Mesodermal cell (in vitro differentiated cells): ENCODE results near the gene TBCC.

Experiments used
- H3K27ac ChIP-seq: 2 replicates; pipeline ENCODE4 v1.7.0; 2013; ENCODE audit warnings: mild to moderate bottlenecking, low read depth, low read length, moderate library complexity; ENCODE audit not compliant: severe bottlenecking
- H3K36me3 ChIP-seq: 2 replicates; pipeline ENCODE4 v1.7.1; 2013; ENCODE audit warnings: mild to moderate bottlenecking, low read length, moderate library complexity; ENCODE audit not compliant: control insufficient read depth, insufficient read depth
- H3K4me1 ChIP-seq: one replicate; pipeline ENCODE4 v1.7.1; 2013; ENCODE audit warnings: mild to moderate bottlenecking, low read length; ENCODE audit not compliant: insufficient read depth, control insufficient read depth, poor library complexity, severe bottlenecking
- H3K4me3 ChIP-seq: 2 replicates; pipeline ENCODE4 v1.7.0; 2013; ENCODE audit warnings: low read length, control low read depth, mild to moderate bottlenecking; ENCODE audit not compliant: insufficient read depth, poor library complexity, severe bottlenecking; ENCODE audit errors: extremely low read depth
- H3K9me3 ChIP-seq: 2 replicates; pipeline ENCODE4 v1.7.1; 2013; ENCODE audit warnings: mild to moderate bottlenecking, low read length, moderate library complexity; ENCODE audit not compliant: control insufficient read depth
- WGBS, 2 experiments: methylation state at CpG; one replicate each; pipeline ENCODE4 v1.1.5; 2013; ENCODE audit warnings: missing lambda C conversion rate in 2 of 2; ENCODE audit not compliant: insufficient coverage in 2 of 2; 5-methylcytosine and 5-hydroxymethylcytosine counted together

The TBCC gene

DNA sequence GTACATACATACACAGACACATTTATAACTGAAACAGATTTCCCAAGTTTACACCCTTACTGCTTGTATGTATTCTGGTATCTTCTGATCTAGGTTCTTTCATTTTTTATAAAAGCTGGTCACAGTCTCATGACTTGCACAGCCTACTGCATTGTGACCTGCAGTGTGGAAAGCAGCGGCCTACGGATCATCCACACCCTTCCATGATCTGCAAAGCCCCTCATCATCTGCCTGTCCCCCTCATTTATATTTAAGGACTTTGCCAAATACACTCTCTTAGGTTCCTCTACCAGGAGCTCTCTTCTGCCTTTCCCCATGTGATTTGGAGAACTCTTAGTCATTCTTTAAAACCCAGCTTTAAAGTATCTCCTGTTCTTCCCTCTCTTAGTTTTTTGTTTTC, 23.9 kb upstream of the TBCC start:
- Histone ChIP-seq H3K4me3 (no peak overlapping the region), H3K4me1 (peaks cover 5% of the 10 kb centered on the region), H3K27ac (no peak overlapping the region), H3K36me3 (no peaks in the 10 kb centered on the region), H3K9me3 (no peaks in the 10 kb centered on the region)
- 100% methylated on average over 2 of the region's 2 CpGs for WGBS, 2 experiments

DNA sequence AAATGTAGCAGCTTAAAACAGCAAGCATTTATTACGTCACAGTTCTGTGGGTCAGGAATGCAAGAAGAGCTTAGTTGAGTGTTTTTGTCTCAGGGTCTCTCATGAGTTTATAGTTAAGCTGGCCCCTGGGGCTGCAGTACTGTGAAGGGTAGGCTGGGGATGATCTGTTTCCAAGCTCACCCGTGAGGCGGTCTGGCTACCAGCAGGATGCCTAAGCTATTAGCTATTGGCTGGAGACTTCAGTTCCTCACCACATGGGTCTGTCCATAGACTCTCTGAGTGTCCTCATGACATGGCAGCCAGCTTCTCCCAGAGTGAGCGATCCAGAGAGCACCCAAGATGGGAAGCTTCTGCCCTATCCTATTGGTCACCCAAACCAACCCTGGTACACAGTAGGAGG, 23.1 kb upstream of the TBCC start:
- Histone ChIP-seq H3K9me3 (no peaks in the 10 kb centered on the region), H3K4me1 (peaks cover 5% of the 10 kb centered on the region), H3K36me3 (no peaks in the 10 kb centered on the region), H3K4me3 (no peak overlapping the region), H3K27ac (no peak overlapping the region)
- WGBS, 2 experiments: 92 to 96% methylated on average over 3 of the region's 4 CpGs

GRCh38 chr6:42766163-42766670, 20.3 kb upstream of the TBCC start:
- Histone ChIP-seq H3K36me3 (no peaks in the 10 kb centered on the region), H3K4me3 (no peak overlapping the region), H3K27ac (no peak overlapping the region), H3K9me3 (no peaks in the 10 kb centered on the region), H3K4me1 (no peaks in the 10 kb centered on the region)
- 96% methylated on average over 4 of the region's 5 CpGs for WGBS, 2 experiments

GRCh38 chr6:42764911-42765648, 19.2 kb upstream of the TBCC start:
- no peaks in the 10 kb centered on the region for H3K4me1 ChIP-seq
- WGBS, 2 experiments: 86 to 87% methylated on average over 8 of the region's 9 CpGs
- H3K27ac ChIP-seq: no peak overlapping the region

GRCh38 chr6:42762950-42763349, 17.0 kb upstream of the TBCC start:
- WGBS, 2 experiments: 80% methylated on average over 1 of the region's 3 CpGs; no CpG with 5 or more reads in 1 of the 2 experiments
- Histone ChIP-seq H3K4me3 (no peak overlapping the region), H3K36me3 (peaks cover 7% of the 10 kb centered on the region), H3K9me3 (no peaks in the 10 kb centered on the region), H3K27ac (no peak overlapping the region), H3K4me1 (no peaks in the 10 kb centered on the region)

More at GRCh38 chr6:42764911-42765648, 19.2 kb upstream of the TBCC start:
- Histone ChIP-seq H3K9me3 (no peaks in the 10 kb centered on the region), H3K4me3 (no peak overlapping the region), H3K36me3 (no peaks in the 10 kb centered on the region)

DNA sequence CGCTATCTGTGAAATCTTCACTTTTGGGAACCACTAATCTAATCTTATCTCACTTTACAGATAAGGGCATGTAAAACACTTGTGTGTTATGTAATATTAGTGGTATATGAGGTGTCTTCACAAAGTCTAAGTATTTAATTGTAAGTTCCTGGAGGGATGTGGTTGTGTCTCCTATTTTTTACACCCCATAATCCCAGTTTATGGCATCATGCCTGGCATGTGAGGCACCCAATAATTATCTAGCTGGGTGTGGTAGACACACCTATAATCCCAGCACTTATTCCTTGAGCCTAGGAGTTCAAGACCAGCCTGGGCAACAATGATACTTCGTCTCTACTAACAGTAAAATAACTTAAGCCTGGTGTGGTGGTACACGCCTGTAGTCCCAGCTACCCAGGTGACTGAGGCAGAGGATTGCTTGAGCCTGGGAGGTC, 16.5 kb upstream of the TBCC start:
- H3K36me3 ChIP-seq: peaks cover 7% of the 10 kb centered on the region
- no peak overlapping the region for H3K4me3 ChIP-seq
- no peaks in the 10 kb centered on the region for H3K9me3 ChIP-seq
- 93 to 100% methylated on average over 2 of the region's 3 CpGs for WGBS, 2 experiments
- no peak overlapping the region for H3K27ac ChIP-seq
- H3K4me1 ChIP-seq: no peaks in the 10 kb centered on the region

- H3K9me3 ChIP-seq: no peaks in the 10 kb centered on the region
- WGBS, 2 experiments: 87 to 89% methylated on average over 7 to 8 of the region's 8 CpGs
- no peaks in the 10 kb centered on the region for H3K4me1 ChIP-seq
Measured at GRCh38 chr6:42761287-42762067, 15.6 kb upstream of the TBCC start.

DNA sequence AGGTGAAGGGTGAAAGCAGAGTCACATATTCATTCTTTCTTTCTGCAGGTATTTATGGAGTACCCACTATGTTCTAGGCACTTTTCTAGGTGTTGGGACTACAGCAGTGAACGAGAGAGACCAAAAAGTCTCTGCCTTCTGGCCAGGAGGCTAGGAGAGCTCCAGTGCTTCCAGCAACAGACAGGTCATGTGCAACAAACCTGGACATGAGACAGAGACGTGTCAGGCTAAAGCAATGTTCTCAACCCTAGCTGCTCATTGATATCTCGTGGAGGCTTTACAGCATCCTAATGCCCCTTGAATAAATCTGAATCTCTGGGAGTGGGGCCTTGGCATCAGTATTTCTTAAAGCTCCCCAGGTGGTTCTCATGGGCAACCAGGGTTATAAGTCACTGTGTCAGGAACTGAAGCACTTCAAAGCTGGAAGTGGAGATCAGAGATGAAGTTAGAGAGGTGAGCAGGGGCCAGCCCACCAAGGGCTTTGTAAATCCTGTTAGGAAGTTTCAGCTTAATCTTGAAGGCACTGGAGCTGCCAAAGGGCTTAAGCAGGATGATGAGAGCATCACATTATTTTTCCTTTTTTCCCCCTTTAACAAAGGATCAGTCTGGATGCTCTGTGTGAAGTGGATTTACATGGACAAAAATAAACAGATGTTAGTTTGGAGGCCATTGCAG, 13.0 kb upstream of the TBCC start:
- WGBS, 2 experiments: 88 to 95% methylated on average over 3 of the region's 3 CpGs
- Histone ChIP-seq H3K9me3 (no peaks in the 10 kb centered on the region), H3K4me3 (no peak overlapping the region), H3K4me1 (no peaks in the 10 kb centered on the region), H3K36me3 (peaks cover 7% of the 10 kb centered on the region), H3K27ac (no peak overlapping the region)

More at GRCh38 chr6:42761287-42762067, 15.6 kb upstream of the TBCC start:
- Histone ChIP-seq H3K36me3 (peaks cover 7% of the 10 kb centered on the region), H3K4me3 (no peak overlapping the region), H3K27ac (no peak overlapping the region)

DNA sequence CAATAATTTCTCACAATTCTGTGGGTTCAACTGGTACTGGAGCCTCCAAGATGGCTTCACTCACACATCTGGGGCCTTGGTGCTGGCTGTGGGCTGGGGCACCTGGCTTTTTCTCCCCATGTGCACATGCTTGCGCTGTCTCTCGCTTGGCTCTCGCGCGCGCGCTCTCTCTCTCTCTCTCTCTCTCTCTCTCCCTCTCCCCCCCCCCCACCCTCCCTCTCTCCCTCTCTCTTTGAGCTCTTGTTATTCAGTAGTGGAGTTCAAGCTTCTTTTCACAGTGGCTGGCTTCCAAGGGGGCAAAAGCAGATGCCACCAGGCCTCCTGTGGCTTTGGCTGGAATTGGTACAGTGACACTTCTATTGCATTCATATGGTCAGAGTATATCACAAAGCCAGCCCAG, 10.8 kb upstream of the TBCC start:
- H3K4me1 ChIP-seq: no peaks in the 10 kb centered on the region
- WGBS, 2 experiments: no CpG with 5 or more reads among the region's 7 CpGs
- H3K4me3 ChIP-seq: no peak overlapping the region
- no peaks in the 10 kb centered on the region for H3K9me3 ChIP-seq
- H3K36me3 ChIP-seq: peaks cover 7% of the 10 kb centered on the region
- H3K27ac ChIP-seq: no peak overlapping the region

- Histone ChIP-seq H3K9me3 (no peaks in the 10 kb centered on the region), H3K36me3 (peaks cover 9% of the 10 kb centered on the region), H3K27ac (no peak overlapping the region), H3K4me1 (no peaks in the 10 kb centered on the region), H3K4me3 (no peak overlapping the region)
- WGBS, 2 experiments: 86 to 89% methylated on average over 2 of the region's 5 CpGs
Measured at GRCh38 chr6:42754759-42755158, 8.9 kb upstream of the TBCC start.
